Measurements from ENCODE around the gene FN1. TPM values are rescaled to one million over a fixed set of nuclear protein-coding genes. Genes with fewer than 3 reads are reported as not detected.

Gene FN1
- total and polyA plus RNA-seq, 2 of the 8 experiments (the other 6 are each of a cell fraction or from before 2014, with no cell fraction given) = 42.9 to 109 TPM

DNA sequence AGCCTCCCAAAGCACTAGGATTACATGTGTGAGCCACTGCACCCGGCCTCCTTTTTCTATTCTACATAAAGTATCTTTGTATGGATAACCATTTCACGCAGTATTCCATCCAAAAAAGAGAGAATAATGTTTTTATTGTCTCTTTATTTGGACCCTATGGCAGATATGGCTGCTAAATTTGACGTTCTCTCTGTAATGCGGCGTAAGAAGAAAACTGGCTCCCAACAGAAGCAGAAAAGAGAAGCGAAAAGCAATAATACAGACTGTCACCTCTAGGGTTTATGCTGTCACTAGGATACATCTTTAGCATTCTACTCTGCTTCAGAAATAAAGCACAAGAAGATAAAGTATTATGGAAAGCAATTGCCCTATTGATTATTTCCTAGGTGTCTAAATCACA is 55.9 kb downstream of the FN1 start:
- H2BK20ac ChIP-seq (ENCODE audit: low read length) = no peak overlapping the region
- H3K23ac ChIP-seq (ENCODE audit: insufficient read length) = no peak overlapping the region
- no peak overlapping the region for H3K4me3 ChIP-seq (ENCODE audit: extremely low read depth in 1 of 4, insufficient read depth in 2 of 4, low read depth in 3 of 4, low read length in 4 of 4)
- FAIRE-seq = no peak
- H4K8ac ChIP-seq (ENCODE audit: extremely low read depth, insufficient read depth, low read length) = no peak overlapping the region
- 94% methylated on average over 6 of the region's 6 CpGs; no CpG with 5 or more reads in 1 of the 2 experiments for WGBS, 2 experiments (ENCODE audit: extremely low coverage in 1 of 2, insufficient coverage in 1 of 2, insufficient read length in 1 of 2, insufficient replicate concordance in 2 of 2, low coverage in 1 of 2, low lambda C conversion rate in 2 of 2, missing lambda C conversion rate in 1 of 2)
- no peak overlapping the region for H4K91ac ChIP-seq (replicated peaks; ENCODE audit: insufficient read length, low read length)
- H3K9me3 ChIP-seq (ENCODE audit: insufficient read depth in 2 of 2, low read depth in 1 of 2, low read length in 1 of 2) = no peaks in the 10 kb centered on the region
- H3K9ac ChIP-seq (replicated peaks in 1 of 4; ENCODE audit: extremely low read depth in 1 of 4, low read depth in 3 of 4, low read length in 3 of 4) = no peak overlapping the region
- H2BK120ac ChIP-seq (replicated peaks; ENCODE audit: low read depth, low read length) = no peak overlapping the region
- no peak overlapping the region for H2BK5ac ChIP-seq (ENCODE audit: low read depth, low read length)
- H2BK12ac ChIP-seq (ENCODE audit: low read depth, low read length) = no peak overlapping the region
- H4K5ac ChIP-seq (ENCODE audit: insufficient read length, low read depth, low read length) = no peak overlapping the region
- no peak for DNase-seq (ENCODE audit: low read depth in 1 of 2, low spot score in 2 of 2)
- no peak overlapping the region for H3K4ac ChIP-seq (replicated peaks; ENCODE audit: insufficient read length, low read depth, low read length)
- H3K79me2 ChIP-seq (ENCODE audit: control insufficient read depth in 1 of 2, insufficient read depth in 2 of 2, low read length in 2 of 2) = no peaks in the 10 kb centered on the region
- H4K20me1 ChIP-seq (replicated peaks in 1 of 2; ENCODE audit: control insufficient read depth in 1 of 2, insufficient read depth in 2 of 2, low read length in 2 of 2) = peaks cover 0 to 2% of the 10 kb centered on the region in 2 experiments
- H3K79me1 ChIP-seq (ENCODE audit: low read depth, low read length) = no peaks in the 10 kb centered on the region
- H3K18ac ChIP-seq (ENCODE audit: extremely low read depth, low read length) = no peak overlapping the region
- H3K56ac ChIP-seq (replicated peaks; ENCODE audit: insufficient read length, low read depth, low read length) = no peak overlapping the region
- no peaks in the 10 kb centered on the region for H3K4me1 ChIP-seq (replicated peaks in 1 of 4; ENCODE audit: control insufficient read depth in 3 of 4, insufficient read depth in 4 of 4, low read length in 3 of 4)
- no peak overlapping the region for H2AFZ ChIP-seq (ENCODE audit: low read length)
- ChIA-PET CTCF (ENCODE audit: partially characterized antibody) (no interaction called here), POLR2A (ENCODE audit: partially characterized antibody) (no interaction called here)
- H3K27ac ChIP-seq (ENCODE audit: low read depth, low read length) = no peak overlapping the region
- no peak overlapping the region for H2BK15ac ChIP-seq (ENCODE audit: low read length)
- no peak overlapping the region for H3K14ac ChIP-seq (ENCODE audit: insufficient read length)
- H3K27me3 ChIP-seq (replicated peaks in 1 of 4; ENCODE audit: control insufficient read depth in 3 of 4, extremely low read depth in 1 of 4, insufficient read depth in 3 of 4, low read length in 3 of 4) = no peaks in the 10 kb centered on the region
- no peak overlapping the region for H2AK5ac ChIP-seq (ENCODE audit: low read depth, low read length)
- no peaks in the 10 kb centered on the region for H3K23me2 ChIP-seq (ENCODE audit: low read depth, low read length)
- peaks cover 2 to 23% (median 14%) of the 10 kb centered on the region in 4 experiments; a peak in 6 of 8 replicates for H3K36me3 ChIP-seq (ENCODE audit: control insufficient read depth in 2 of 4, insufficient read depth in 4 of 4, low read length in 3 of 4)
- no peak overlapping the region for H3K4me2 ChIP-seq (ENCODE audit: insufficient read depth in 1 of 2, low read depth in 2 of 2, low read length in 2 of 2)
- TF ChIP-seq HDAC2 (IDR thresholded peaks at IDR 0.05; ENCODE audit: borderline replicate concordance in 1 of 2, low read depth in 2 of 2, low read length in 2 of 2) (no peak), CHD1 (IDR thresholded peaks at IDR 0.05; ENCODE audit: low read depth, low read length) (no peak), EP300 (IDR thresholded peaks at IDR 0.05; ENCODE audit: borderline replicate concordance in 1 of 2, low read depth in 2 of 2, low read length in 2 of 2) (no peak), KDM4A (IDR thresholded peaks at IDR 0.05; ENCODE audit: low read depth, low read length, severe bottlenecking) (no peak), RBBP5 (IDR thresholded peaks at IDR 0.05; ENCODE audit: borderline replicate concordance, low read depth, low read length) (no peak), PHF8 (conservative IDR thresholded peaks at IDR 0.05; ENCODE audit: low read depth, low read length) (no peak), KDM5A (IDR thresholded peaks at IDR 0.05; ENCODE audit: low read length) (no peak), JUND (IDR thresholded peaks at IDR 0.05; ENCODE audit: low read length) (no peak)
- TF ChIP-seq, protein P1, sequence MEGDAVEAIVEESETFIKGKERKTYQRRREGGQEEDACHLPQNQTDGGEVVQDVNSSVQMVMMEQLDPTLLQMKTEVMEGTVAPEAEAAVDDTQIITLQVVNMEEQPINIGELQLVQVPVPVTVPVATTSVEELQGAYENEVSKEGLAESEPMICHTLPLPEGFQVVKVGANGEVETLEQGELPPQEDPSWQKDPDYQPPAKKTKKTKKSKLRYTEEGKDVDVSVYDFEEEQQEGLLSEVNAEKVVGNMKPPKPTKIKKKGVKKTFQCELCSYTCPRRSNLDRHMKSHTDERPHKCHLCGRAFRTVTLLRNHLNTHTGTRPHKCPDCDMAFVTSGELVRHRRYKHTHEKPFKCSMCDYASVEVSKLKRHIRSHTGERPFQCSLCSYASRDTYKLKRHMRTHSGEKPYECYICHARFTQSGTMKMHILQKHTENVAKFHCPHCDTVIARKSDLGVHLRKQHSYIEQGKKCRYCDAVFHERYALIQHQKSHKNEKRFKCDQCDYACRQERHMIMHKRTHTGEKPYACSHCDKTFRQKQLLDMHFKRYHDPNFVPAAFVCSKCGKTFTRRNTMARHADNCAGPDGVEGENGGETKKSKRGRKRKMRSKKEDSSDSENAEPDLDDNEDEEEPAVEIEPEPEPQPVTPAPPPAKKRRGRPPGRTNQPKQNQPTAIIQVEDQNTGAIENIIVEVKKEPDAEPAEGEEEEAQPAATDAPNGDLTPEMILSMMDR (IDR thresholded peaks at IDR 0.05; ENCODE audit: control extremely low read depth in 1 of 3, insufficient read depth in 1 of 3, low read depth in 1 of 3, low read length in 3 of 3) = no peak
- TF ChIP-seq, protein P2, sequence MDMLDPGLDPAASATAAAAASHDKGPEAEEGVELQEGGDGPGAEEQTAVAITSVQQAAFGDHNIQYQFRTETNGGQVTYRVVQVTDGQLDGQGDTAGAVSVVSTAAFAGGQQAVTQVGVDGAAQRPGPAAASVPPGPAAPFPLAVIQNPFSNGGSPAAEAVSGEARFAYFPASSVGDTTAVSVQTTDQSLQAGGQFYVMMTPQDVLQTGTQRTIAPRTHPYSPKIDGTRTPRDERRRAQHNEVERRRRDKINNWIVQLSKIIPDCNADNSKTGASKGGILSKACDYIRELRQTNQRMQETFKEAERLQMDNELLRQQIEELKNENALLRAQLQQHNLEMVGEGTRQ (IDR thresholded peaks at IDR 0.05; ENCODE audit: low read length) = no peak
